GM06990 (cell line): Measurements from ENCODE around the gene CCDC154.

Experiments
- DNase-seq: peaks from one replicate; pipeline ENCODE4 v3.0.0-alpha.2; 2011; ENCODE audit not compliant: insufficient read length; ENCODE audit errors: extremely low read depth
- H3K27me3 ChIP-seq: replicated peaks from 2 replicates; pipeline ENCODE4 v1.6.0; 2011; ENCODE audit warnings: low read length; ENCODE audit not compliant: control insufficient read depth, insufficient read depth
- H3K36me3 ChIP-seq: 2 replicates; pipeline ENCODE4 v1.5.1; 2011; ENCODE audit warnings: low read length; ENCODE audit not compliant: control insufficient read depth, insufficient read depth
- H3K4me3 ChIP-seq: replicated peaks from 2 replicates; pipeline ENCODE4 v1.5.1; 2011; ENCODE audit warnings: low read depth, mild to moderate bottlenecking, control low read depth, low read length
- CTCF ChIP-seq: IDR thresholded peaks from 2 replicates; pipeline ENCODE4 v1.5.1; 2011; ENCODE audit warnings: low read length, control low read depth, mild to moderate bottlenecking, inconsistent platforms; ENCODE audit not compliant: insufficient read depth, poor library complexity, severe bottlenecking

CCDC154 gene

GRCh38 chr16:1430214-1430758 lies 14.1 kb downstream of the CCDC154 start:
- TF ChIP-seq CTCF: no peak

GRCh38 chr16:1429631-1430030 lies 14.7 kb downstream of the CCDC154 start:
- Histone ChIP-seq H3K4me3 (no peak overlapping the region), H3K36me3 (no peaks in the 10 kb centered on the region), H3K27me3 (no peaks in the 10 kb centered on the region; the same call in 1 of the 2 replicates)
- TF ChIP-seq CTCF: no peak
- DNase-seq: no peak

More at GRCh38 chr16:1430214-1430758, 14.1 kb downstream of the CCDC154 start:
- H3K4me3 ChIP-seq: no peak overlapping the region
- H3K36me3 ChIP-seq: no peaks in the 10 kb centered on the region
- no peak for DNase-seq
- no peaks in the 10 kb centered on the region; the same call in 1 of the 2 replicates for H3K27me3 ChIP-seq

- Histone ChIP-seq H3K27me3 (no peaks in the 10 kb centered on the region; the same call in 1 of the 2 replicates), H3K4me3 (no peak overlapping the region), H3K36me3 (no peaks in the 10 kb centered on the region)
- no peak for DNase-seq
- TF ChIP-seq CTCF: no peak
Measured at GRCh38 chr16:1429012-1429411, 15.3 kb downstream of the CCDC154 start.

GRCh38 chr16:1428511-1428910 lies 15.8 kb downstream of the CCDC154 start:
- peak; percentile 50 for DNase-seq
- no peaks in the 10 kb centered on the region; the same call in 1 of the 2 replicates for H3K27me3 ChIP-seq
- no peak overlapping the region for H3K4me3 ChIP-seq
- H3K36me3 ChIP-seq: no peaks in the 10 kb centered on the region
- peak; percentile 3 for TF ChIP-seq CTCF

GRCh38 chr16:1427473-1428461 lies 16.6 kb downstream of the CCDC154 start:
- H3K4me3 ChIP-seq: no peak overlapping the region
- DNase-seq: no peak

More at GRCh38 chr16:1427473-1428461, 16.6 kb downstream of the CCDC154 start:
- Histone ChIP-seq H3K36me3 (no peaks in the 10 kb centered on the region), H3K27me3 (no peaks in the 10 kb centered on the region; the same call in 1 of the 2 replicates)
- no peak for TF ChIP-seq CTCF
